ENCODE data around the gene LAD1.

Gene LAD1

GRCh38 chr1:201347498-201348210 lies 51.5 kb downstream of the LAD1 start:
- DNase-seq (ENCODE audit: low read depth): no peak

GRCh38 chr1:201346987-201347386 lies 52.1 kb downstream of the LAD1 start:
- no peak for DNase-seq (ENCODE audit: low read depth)

GRCh38 chr1:201346337-201346939 lies 52.7 kb downstream of the LAD1 start:
- no peak for DNase-seq (ENCODE audit: low read depth)

GRCh38 chr1:201345081-201345355 lies 54.1 kb downstream of the LAD1 start:
- DNase-seq (ENCODE audit: low read depth): no peak

- DNase-seq (ENCODE audit: low read depth): no peak
Observed at GRCh38 chr1:201344206-201345080, 54.7 kb downstream of the LAD1 start.

GRCh38 chr1:201341377-201341776 lies 57.7 kb downstream of the LAD1 start:
- DNase-seq (ENCODE audit: low read depth): no peak

- no peak for DNase-seq (ENCODE audit: low read depth)
Observed at GRCh38 chr1:201336711-201337450, 62.2 kb downstream of the LAD1 start.

GRCh38 chr1:201335901-201336300 lies 63.2 kb downstream of the LAD1 start:
- no peak for DNase-seq (ENCODE audit: low read depth)

- DNase-seq (ENCODE audit: low read depth): no peak
Observed at GRCh38 chr1:201335174-201335870, 63.8 kb downstream of the LAD1 start.

- DNase-seq (ENCODE audit: low read depth): no peak
Observed at GRCh38 chr1:201334325-201335173, 64.6 kb downstream of the LAD1 start.

- no peak for DNase-seq (ENCODE audit: low read depth)
Observed at GRCh38 chr1:201332616-201333335, 66.3 kb downstream of the LAD1 start.

GRCh38 chr1:201332021-201332420 lies 67.1 kb downstream of the LAD1 start:
- DNase-seq (ENCODE audit: low read depth): no peak

- DNase-seq (ENCODE audit: low read depth): no peak
Observed at GRCh38 chr1:201331166-201331565, 68.0 kb downstream of the LAD1 start.

Data from stimulated activated CD8-positive, alpha-beta memory T cell treated with anti-CD3 and anti-CD28 coated beads, Interleukin-15, amount 100 ng/mL, for 1 hour (primary cell).